ENCODE measurements around the gene NAA35.
"Not testable (repeated sequence)": the region's sequence is repeated elsewhere in the genome, so short reads cannot be mapped to it uniquely, and the experiment has no call there.

The NAA35 gene

DNA sequence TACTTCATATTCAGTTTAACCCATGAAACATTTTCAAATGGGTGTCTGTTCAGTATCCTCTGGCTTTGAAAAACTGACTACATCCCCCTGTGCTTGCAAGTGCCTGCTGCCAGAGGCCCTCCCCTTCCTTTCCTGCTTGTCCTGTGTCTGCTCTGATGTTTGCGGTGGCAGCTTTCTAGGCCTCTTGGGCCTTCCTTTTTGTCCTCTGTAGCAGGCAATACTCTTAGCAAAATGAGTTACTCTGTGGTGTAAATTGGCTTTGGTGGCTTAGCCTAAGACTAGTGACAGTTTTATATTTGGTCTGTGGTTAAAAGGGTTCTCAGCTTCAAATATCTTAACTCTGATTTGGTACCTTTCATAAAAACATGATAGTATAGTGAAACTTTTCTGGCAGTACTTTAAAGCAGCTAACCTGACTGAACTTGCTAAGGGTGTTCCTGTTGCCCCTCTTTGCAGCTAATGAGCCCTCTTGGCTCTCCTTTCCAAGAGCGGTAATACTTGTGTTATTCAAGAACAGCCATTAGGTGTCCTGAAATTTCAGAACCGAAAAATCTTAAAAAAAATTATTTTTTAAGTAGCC lies 81.8 kb downstream of the NAA35 start:
- DNase-seq (ENCODE audit: low read depth, low spot score): peak; percentile 23

DNA sequence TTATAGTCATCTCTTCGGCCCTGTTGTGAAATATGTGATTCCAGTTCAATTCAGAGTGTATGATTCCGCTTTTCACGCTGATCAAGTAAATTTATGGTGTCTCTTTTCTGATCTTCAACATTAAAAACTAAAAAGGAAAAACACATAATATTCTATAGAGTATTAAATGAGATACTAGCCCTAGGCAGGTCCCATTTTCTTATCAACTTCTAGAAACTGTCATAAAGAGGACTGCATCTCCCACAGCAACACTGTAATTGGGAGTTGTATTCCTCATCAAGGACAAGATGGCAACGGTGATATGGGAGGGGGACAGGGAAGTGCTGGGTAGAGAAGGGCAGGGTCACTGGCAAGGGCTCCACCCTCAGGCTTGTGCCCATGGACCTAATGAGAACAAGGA lies 86.8 kb downstream of the NAA35 start:
- DNase-seq (ENCODE audit: low read depth, low spot score): no peak

DNA sequence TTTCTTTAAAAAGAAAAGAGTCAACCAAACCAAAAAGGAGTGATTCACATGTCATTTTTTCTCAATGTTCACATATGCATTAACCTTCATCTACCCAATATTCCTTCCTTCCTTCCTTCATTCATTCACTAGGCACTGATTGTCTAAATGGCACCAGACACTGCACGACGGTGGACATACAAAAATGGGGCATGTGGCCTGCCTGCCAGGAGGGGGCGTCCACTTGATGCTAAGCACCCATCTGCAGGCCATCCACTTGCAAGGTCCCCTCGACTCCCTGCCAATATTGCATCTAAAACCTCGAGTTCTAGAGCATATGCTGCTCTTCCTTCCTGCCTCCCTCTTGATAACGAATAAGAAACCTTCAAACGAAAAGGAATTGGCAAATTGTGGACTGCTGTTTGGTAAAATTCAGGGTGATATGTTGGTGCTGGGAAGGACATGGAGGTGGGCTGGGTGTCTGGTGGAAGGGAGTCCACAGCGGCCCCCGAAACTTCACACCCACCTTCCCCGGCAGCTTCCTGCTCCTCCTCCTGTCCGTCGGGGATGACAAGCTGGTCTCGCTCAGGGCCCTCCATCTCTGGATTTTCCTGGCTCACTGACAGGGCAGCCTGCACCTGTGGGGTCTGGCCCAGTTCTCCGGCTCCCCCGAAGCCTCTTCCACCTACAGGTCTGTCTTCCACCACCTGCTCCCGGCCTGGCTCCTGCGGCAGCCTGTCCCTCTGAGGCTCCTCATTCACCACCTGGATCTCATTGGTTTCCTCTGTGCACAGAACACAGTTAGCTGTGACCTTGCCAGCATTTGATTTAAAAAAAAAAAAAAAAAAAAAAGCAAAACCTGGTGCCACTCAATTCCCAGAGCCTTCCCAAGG lies 94.2 kb downstream of the NAA35 start:
- DNase-seq (ENCODE audit: low read depth, low spot score): peak; percentile 60

DNA sequence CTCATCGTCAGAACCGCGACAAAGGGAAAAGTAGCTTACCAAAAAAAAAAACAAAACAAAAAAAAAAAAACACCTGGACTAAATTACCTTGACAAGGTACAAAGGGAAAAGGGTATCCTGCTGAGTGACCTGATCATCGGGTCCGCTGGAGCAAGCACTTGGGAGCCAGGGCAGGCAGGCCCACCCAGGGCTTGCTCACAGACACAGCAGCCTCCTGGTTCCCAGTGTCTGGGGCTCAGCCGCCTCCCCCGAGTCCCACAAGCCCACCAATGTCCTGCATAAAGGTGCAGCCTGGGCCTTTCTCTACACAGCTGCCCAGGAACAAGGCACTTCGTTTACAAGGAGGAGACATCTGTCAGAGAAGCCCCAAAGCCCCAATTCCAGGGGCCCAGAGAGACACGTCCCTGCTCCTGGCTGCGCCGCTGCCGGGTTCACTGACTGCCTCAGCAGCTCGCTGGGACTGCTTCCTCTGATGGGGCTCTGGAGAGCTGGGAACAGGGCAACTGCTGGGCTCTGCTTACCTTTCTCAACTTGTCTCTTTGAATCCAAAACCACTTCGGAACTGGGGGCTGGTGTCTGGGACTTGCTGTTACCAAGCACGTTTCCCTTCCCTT lies 95.0 kb downstream of the NAA35 start:
- no peak for DNase-seq (ENCODE audit: low read depth, low spot score)

- no peak for DNase-seq (ENCODE audit: low read depth, low spot score)
Observed at GRCh38 chr9:86036555-86036954, 95.6 kb downstream of the NAA35 start.

DNA sequence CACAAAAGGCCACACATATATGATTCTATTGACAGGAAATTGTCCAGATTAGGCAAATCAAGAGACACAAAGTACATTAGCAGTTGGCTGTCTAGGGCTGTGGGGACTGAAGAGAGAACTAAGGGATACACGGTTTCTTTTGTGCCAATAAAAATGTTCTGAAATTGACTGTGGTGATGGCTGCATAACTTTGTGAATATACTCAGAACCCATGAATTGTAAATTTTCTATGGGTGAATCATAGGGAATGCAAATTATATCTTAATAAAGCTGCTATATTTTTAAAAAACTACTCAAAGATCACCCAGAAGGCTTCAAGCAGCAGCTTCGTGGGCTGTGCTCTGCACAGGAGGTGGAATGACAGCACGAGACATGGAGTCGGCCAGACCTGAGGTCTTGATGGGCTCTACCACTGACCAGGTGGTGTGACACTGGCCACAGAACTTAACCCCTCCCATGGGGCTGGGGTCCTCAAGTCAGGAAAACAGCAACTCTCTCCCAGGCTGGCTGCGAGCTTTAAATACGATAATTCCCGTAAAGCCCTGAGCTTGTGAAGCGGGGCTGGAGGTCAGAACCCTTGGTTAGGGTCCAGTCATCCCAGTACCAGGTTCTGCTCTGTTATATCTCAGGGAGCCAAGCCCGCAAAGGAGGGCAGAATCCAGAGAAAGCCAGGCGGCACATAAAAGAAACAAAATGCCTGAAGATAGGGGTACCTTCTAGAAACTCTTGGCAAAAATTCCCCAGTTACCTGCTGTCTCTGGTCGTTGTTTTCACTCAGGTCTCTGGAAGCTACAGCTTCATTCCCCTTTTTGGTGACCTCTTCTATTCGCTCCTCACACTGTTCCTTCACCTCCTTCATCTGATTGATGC lies 99.3 kb downstream of the NAA35 start:
- DNase-seq (ENCODE audit: low read depth, low spot score): no peak

GRCh38 chr9:86040861-86041155 lies 99.9 kb downstream of the NAA35 start:
- no peak for DNase-seq (ENCODE audit: low read depth, low spot score)

GRCh38 chr9:86041311-86041741 lies 100.4 kb downstream of the NAA35 start:
- peak; percentile 41 for DNase-seq (ENCODE audit: low read depth, low spot score)

DNA sequence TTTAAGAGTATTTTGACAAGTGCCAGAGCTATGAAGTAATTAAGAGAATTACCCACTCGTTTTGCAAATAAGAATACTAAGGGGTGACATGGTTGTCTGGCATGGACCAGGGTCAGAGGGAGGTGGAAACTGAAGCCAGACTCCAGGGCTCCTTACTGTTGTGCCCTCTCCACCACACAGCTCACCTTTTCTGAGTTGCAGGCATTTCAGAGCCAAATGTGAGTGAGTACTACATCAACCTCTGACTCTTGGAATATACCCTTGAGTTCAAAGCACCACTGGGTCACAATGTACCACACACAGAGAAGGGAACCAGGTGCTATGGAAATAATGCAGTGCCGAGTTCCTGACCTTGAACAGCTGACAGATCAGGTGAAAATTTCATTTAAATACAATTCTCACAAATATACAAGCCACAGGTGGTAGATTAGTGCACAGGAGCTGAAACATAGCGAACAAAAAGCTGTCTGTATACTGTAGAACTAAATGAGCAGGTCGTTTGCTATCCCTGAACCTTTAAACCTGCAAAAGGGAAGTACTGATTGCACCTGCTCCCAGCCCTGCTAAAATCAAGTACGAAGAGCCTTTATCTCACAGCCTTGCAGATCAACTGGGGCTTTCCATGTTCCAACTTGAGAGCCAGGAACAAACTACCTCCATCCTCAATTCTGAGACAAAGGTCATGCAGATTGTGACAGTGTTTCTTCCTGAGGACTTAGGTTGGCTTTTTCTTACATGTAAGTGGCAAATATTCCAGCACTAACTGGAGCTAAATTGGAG lies 101.4 kb downstream of the NAA35 start:
- DNase-seq (ENCODE audit: low read depth, low spot score): no peak

DNA sequence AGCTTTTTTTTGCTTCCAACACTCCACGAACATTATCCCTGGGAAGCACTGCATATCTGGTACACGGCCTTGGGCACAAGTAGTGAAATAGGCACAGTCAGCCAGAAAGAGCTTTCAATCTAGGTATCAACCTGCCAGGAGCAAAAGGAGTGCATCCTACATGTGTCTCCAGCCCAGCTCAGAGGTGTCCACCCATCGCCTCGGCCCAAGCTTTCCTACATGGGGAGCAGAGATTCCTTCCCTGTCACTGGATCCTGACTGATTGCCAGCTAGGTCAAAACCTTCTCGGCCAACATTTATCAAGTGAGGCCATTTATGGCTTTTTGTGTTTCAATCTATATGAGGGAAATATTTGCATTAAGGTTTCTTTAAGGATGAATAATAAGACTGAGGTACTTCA lies 102.6 kb downstream of the NAA35 start:
- no peak for DNase-seq (ENCODE audit: low read depth, low spot score)

DNA sequence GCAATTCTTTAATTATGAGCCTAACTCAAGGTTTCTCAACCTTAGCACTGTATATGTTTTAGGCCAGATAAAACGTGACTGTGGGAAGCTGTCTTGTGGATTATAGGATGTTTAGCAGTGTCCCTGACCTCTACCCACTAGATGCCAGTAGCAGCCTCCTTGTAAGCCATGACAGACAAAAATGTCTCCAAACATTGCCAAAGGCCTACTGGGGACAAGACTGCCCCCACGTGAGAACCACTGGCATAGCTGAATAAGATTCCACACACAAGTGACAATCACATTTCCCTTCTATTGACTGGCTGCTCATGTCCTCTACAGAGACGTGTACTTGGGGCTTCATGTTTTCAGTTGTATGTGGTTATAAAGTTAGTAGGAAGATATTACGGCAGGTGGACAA lies 103.1 kb downstream of the NAA35 start:
- DNase-seq (ENCODE audit: low read depth, low spot score): no peak

GRCh38 chr9:86045654-86046053 lies 104.7 kb downstream of the NAA35 start:
- DNase-seq (ENCODE audit: low read depth, low spot score): no peak

DNA sequence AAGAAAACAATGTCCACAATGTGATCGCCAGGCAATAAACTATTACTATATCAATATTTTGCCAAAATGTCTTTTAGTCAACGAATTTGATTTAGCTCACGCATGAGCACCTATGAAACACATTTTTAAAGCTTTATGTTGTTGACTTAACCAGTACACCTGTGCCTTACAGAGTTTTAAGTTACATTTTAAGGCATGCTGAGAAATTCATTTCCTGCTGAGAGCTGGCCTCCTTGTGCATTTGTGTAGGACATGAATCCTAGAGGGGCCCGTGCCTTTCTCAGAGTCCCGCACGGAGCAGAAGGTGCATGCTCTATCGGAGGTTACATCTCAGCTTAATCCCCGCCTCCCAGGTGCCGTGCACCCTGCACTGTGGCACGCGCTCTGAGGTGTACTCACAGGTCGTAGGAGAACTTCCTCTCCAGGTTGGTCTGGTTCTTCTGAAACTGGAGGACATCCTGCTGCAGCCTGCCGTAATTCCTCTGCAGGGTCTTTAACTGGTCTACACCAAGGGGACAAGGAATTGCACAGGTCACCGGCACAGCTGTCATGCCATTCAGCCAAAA lies 105.2 kb downstream of the NAA35 start:
- DNase-seq (ENCODE audit: low read depth, low spot score): no peak

GRCh38 chr9:86046930-86047341 lies 106.0 kb downstream of the NAA35 start:
- peak; percentile 21 for DNase-seq (ENCODE audit: low read depth, low spot score)

DNA sequence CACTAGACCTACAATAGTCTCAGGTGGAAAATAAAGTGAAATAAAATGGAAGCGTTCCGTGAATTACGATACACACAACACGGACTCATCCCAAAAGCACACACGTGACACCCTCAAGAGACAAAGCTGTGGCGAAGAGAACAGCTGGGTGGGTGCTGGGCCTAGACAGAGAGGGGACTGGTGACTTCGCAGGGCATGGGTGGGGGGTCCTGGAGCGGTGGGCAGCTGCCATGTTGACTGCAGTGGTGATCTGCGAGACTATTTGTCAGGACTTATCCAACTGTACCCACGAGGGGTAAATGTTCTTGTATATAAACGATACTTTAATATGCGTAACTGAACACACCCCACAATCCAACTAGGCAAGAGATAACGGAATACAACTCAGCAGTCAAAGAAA lies 106.4 kb downstream of the NAA35 start:
- DNase-seq (ENCODE audit: low read depth, low spot score): no peak

- not testable (repeated sequence) for DNase-seq (ENCODE audit: low read depth, low spot score)
Observed at GRCh38 chr9:86048018-86048742, 107.2 kb downstream of the NAA35 start.

DNA sequence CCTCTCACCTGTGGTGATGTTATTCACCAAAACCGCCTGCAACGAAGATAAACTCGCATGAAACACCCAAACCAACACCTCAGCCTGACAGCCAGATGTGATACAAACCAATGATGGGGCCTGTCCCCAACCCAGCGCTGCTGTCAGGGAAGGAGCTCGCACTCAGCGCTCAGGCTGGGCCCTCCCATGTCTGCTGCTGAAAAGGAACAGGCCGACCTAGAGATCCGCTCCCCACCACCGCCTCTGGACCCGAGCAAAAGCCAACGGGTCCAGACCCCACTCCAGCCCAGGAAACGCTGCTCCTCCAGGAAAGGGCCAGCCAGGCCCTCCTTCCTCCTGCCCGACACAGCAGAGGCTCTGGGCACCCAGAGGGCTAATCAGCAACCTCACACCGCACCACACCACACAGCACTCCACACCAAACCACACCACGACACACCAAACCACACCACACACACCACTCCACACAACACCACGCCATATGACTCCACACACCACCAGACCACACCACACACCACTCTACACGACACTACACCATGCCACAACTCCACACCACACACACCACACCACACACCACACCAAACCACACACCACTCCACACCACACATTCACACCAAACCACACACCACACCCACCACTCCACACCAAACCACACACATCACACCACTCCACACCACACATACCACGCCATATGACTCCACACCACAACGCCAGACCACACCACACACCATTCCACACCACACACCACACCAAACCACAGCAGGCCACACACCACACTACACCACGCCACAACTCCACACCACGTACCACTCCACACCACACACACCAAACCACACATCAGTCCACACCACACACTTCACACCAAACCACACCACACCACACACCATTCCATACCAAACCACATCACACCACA lies 111.9 kb downstream of the NAA35 start:
- no peak for DNase-seq (ENCODE audit: low read depth, low spot score)

- DNase-seq (ENCODE audit: low read depth, low spot score): no peak
Observed at GRCh38 chr9:86054695-86055094, 113.7 kb downstream of the NAA35 start.

DNA sequence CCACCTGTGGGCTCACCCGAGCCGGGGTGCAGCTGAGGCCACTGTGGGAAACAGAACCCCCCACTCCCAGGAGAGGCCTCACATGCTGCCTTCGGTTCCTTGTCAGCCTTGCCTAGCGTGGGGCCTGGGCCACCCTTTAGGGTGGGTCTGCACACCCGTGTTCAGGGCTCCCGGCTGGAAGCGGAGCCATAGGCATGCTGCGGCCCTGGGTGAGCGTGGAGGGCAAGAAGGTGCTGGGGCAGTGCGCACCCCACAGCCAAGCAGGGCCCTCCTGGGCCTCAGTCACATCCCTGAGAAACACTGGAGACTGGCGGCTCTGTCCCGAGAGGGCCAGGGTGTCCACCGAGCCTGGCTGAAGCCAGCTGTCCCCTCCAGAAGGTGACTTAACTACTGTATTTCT lies 116.5 kb downstream of the NAA35 start:
- DNase-seq (ENCODE audit: low read depth, low spot score): no peak
